KOPT-K1 (cell line): Measurements from ENCODE around the gene KAZN.

Experiments
- H3K27ac ChIP-seq: fragments of 200-600 bp; sonication (generic); 2 replicates; pipeline ENCODE4 v1.5.1; 2016; ENCODE audit warnings: antibody characterized with exemption, mild to moderate bottlenecking, low read depth, low read length; ENCODE audit not compliant: poor library complexity, severe bottlenecking
- H3K36me3 ChIP-seq: fragments of 200-600 bp; sonication (generic); 2 replicates; pipeline ENCODE4 v1.5.1; 2017; ENCODE audit warnings: antibody characterized with exemption, mild to moderate bottlenecking, low read length, moderate library complexity; ENCODE audit not compliant: insufficient read depth
- H3K9me3 ChIP-seq: fragments of 200-600 bp; sonication (generic); 2 replicates; pipeline ENCODE4 v1.5.1; 2017; ENCODE audit warnings: antibody characterized with exemption, low read length, mild to moderate bottlenecking; ENCODE audit not compliant: insufficient read depth, poor library complexity, severe bottlenecking

The KAZN gene

DNA sequence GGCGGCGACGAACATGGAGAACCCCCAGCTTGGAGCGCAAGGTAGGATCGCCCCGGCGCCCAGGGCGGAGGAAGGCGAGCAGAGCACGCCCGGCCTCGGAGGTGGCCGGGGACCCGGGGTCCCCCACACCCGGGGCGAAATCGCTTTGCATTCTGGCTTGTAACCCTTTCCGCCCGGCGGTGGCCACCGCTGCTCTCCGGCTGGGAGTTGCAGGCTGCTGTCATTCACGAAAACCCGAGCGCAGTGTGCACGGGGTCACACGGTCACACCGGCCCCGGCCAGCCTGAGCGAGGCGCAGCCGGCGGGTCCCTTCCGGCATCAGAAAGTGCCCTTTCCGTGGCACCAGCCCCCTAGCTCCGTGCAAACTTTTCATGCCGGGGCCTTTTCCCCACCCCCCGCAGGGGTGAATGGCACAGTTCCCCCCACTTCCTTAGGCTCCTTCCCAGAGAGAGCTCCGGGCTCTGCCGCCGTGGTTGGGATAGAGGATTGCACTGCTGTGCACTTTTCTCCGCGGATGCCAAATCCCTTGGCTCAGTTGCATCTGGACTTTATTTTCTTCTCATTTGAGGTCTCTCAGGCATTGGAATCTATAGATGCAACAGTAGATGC is 802 bp downstream of the KAZN start:
- Histone ChIP-seq H3K36me3 (no peaks in the 10 kb centered on the region), H3K9me3 (no peaks in the 10 kb centered on the region), H3K27ac (no peak overlapping the region)

DNA sequence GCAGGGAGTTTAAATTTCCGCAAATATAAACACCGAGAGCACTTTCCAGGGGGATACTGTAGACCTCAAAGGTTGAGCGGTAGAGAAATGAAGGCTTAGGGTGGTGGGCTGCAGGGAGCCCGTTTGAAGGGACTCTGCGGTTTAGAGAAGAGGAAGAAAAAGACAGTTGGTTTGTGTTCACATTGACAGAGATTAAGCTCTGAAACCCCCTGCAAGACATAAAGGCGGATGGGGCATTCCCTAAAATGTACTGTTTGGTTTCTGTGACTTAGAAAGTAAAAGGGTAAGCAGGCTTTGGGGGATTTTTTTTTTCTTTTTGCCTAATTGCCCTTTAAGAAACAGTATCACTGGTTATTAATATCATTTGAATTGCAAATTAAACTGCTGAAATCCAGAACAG is 1.3 kb downstream of the KAZN start:
- no peaks in the 10 kb centered on the region for H3K9me3 ChIP-seq
- H3K27ac ChIP-seq = no peak overlapping the region

DNA sequence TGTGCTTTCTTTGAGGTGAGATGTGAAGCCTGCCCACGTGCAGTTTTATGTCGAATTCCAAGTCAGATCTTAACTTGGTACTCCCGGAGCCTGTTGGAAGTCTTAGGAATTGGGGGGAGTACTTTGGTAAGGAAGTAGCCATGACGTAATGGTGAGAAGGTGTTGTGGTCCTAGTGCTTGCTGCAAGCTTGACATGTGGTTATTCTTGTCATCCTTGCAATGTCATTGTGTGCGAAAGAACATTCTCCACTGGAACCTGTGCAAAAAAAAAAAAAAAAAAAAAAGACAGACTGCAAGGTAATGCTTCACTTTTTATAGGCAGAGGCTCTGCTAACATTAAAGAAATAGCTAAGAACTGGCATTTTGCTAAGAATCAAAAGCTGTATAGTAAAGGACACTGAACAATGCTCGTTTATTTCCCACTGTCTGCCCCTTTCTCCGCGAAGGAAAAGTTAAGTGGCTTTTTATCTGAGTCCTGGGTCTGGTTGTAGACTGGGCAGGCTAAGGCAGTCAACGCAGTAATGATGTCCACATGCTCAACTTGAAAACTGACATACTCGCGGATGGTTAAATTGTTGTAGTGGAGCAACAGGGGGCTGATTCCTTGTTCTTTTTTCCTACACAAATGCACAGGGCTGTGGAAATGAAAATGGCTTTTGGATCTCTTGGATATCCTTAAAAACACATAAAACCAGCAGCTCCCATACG is 2.1 kb downstream of the KAZN start:
- Histone ChIP-seq H3K9me3 (no peaks in the 10 kb centered on the region), H3K36me3 (no peaks in the 10 kb centered on the region), H3K27ac (no peak overlapping the region)

More for the DNA sequence above, 1.3 kb downstream of the KAZN start:
- H3K36me3 ChIP-seq = no peaks in the 10 kb centered on the region

DNA sequence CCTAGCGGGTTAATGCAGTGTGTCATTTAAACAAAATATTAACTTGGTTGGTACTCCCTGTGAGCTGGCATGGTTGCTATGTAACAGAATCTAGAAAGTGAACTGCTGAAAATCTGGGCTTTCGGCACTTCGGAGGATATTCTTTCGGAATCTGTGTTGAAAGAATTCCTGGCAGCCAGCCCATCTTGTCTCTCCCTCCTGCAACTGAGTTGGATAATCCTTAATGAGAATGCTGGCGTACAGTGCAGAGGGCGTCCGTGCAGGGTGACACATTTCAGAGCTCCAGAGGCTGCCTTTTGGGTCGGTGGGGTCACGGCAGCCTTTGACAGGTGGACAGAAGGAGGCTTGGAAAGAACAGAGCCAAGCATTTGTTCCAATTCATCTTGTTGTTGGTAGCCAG is 3.7 kb downstream of the KAZN start:
- H3K36me3 ChIP-seq = no peaks in the 10 kb centered on the region

DNA sequence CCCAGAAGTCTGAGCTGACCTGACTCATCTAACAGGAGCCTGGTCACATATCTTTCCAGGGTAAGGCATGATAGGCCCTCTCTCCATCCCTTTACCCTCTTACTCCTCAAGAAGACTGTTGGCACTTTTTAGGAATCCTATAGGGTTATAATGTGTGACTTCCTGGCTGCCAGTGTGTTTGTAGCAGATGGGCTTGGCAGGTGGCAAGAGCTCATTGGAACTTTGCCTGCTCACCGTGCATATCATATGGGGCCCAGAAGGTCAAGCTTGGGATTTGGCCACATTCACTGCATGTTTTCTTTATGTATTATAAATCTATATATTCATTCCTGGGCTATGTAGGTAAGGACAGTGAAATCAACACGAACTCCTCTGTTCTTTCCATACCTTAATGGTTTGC is 5.2 kb downstream of the KAZN start:
- Histone ChIP-seq H3K9me3 (no peaks in the 10 kb centered on the region), H3K27ac (no peak overlapping the region), H3K36me3 (no peaks in the 10 kb centered on the region)

More for the DNA sequence above, 3.7 kb downstream of the KAZN start:
- no peak overlapping the region for H3K27ac ChIP-seq
- H3K9me3 ChIP-seq = no peaks in the 10 kb centered on the region

DNA sequence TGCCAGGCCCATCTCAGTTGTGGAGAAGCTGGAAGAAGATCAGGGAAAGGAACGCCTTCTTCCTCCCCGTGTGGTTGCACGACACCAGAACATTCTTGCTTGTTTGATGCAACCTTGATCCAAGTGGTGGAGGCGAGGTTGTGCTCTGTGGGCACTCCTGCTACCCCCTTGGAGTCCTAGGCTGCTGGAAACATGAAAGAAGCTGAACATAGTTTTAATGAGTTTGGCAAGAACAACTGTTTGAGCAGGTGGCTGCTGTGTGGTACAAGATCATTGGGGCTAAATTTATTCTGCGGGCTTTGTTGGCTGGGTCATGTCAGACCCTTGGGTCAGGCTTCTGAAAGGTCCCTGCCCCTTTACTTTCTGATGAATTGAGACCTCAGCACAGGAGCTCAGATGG is 5.9 kb downstream of the KAZN start:
- H3K27ac ChIP-seq = no peak overlapping the region
- H3K9me3 ChIP-seq = no peaks in the 10 kb centered on the region
- no peaks in the 10 kb centered on the region for H3K36me3 ChIP-seq

DNA sequence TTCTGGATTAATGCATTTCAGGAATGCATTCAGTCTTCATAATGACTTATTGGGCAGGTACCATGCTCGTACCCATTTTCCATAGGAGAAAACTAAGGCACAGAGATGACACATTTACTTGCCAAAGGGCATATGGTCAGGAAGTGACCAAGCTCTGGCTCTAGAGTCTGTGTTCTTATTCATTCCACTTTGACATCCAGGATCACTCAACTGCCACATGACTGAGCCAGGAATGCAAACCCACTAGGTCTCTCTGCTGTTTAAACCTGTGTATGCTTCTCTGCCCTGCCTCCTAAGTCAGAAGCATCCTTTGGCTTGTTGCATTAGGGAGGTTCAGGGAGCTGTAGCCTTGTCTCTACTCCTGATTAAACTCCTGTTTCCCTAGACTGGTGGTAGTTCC is 7.5 kb downstream of the KAZN start:
- H3K9me3 ChIP-seq = no peaks in the 10 kb centered on the region
- H3K27ac ChIP-seq = no peak overlapping the region
- no peaks in the 10 kb centered on the region for H3K36me3 ChIP-seq

DNA sequence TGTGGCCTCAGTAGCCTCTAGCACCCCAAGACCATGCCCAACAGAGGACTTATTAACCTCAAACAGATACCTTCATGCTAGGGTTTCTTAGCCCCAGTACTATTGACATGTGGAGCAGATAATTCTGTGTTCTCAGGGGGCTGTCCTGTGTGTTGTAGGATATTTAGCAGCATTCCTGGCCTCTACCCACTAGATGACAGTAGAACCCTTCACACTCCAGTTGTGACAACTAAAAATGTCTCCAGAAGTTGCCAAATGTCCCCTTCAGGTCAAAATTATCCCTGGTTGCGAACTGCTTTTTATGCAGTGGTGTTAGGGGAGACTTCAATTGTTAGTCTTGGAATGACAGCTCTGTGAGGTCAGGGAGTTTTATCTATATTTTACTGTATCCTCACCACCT is 8.1 kb downstream of the KAZN start:
- Histone ChIP-seq H3K9me3 (no peaks in the 10 kb centered on the region), H3K36me3 (no peaks in the 10 kb centered on the region), H3K27ac (no peak overlapping the region)

DNA sequence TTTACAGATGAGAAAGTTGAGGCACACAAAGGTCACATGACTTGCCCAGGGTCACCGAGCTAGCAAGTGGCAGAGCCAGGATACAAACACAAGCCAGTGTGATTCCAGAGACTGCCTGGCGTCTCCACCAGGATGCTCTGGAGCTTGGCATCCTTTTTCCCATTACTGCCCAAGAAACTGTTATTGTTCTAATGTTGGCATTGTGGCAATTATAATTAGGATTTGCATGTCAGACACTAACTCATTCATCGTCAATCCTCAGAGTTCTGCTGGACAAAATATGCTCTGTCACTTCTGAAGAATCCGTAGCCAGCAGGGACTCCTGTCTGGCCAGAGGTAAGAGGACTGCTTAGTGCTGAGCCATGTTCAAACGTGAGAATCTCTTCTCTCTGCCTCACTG is 8.8 kb downstream of the KAZN start:
- Histone ChIP-seq H3K36me3 (no peaks in the 10 kb centered on the region), H3K27ac (no peak overlapping the region), H3K9me3 (no peaks in the 10 kb centered on the region)

DNA sequence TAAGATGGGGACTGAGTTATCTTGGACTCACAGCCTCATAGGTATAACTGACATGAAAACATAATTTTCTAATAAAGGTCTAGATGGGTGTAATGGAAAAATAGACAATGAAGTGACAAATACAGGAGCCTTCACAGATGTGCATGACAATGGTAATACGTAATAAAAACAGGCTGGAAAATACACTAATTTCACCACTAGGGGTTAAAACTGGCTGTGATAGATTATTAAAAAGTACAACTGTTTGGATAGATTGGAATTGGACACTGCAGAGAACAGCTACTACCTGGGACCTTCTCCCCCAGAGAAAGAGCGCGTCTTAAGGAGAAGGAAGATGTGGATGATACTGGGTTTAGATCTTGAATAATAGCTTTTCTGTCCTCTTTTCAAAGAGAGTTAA is 9.8 kb downstream of the KAZN start:
- Histone ChIP-seq H3K36me3 (no peaks in the 10 kb centered on the region), H3K9me3 (no peaks in the 10 kb centered on the region), H3K27ac (no peak overlapping the region)

DNA sequence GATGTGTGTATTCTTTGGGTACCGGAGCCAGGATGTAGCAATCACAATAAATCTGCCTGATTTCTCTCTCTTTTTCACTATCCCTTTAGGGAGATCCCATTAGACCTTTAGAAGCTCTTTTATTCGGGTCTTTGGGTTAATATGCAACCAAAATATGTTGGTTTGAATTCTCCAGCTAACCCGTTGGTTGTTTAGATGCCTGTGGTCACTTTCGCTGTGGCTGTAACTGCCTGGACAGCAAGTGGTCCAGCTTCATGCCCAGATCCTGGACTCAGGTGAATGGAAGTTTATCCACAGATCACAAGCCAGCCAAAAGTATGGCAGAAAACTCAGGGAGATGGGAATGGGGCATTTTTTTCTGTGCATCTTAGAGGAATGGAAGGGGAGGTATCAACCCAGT is 12.3 kb downstream of the KAZN start:
- Histone ChIP-seq H3K9me3 (no peaks in the 10 kb centered on the region), H3K27ac (no peak overlapping the region), H3K36me3 (no peaks in the 10 kb centered on the region)

DNA sequence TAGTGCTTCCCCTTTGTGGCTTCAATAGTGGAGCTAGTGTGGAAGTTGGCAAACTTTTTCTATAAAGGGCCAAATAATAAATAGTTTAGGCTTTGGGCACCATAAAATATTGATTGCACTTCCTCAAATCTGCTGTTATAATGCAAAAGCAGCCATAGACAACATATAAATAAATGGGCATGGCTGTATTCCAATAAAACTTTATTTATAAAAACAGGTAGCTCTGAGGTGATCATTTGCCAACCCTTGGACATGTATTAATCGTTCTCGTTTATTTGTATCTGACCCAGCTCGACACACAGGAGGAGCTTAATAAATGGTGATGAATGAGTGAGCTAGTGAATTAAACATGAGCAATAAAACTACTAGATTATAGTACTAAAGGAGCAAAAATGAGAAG is 13.3 kb downstream of the KAZN start:
- H3K27ac ChIP-seq = no peak overlapping the region
- no peaks in the 10 kb centered on the region for H3K9me3 ChIP-seq
- H3K36me3 ChIP-seq = no peaks in the 10 kb centered on the region

DNA sequence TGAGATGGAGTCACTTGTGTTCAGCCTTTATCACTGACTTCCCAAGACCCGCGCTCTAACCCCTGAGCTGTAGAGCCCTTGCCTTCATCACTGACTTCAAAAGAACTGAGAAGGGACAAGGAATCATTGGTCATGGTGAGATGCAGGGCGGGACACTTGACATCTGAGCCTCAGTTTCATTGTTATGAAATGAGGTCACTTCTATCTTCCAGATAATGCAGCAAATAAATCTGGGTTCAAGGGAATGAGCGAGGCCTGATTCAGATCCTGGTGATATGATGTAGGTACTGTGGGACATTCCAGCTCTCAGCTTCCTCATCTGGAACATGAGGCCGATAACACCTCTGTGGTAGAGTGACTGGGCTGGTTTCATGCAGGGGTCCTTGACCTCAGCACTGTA is 13.8 kb downstream of the KAZN start:
- Histone ChIP-seq H3K9me3 (no peaks in the 10 kb centered on the region), H3K27ac (no peak overlapping the region), H3K36me3 (no peaks in the 10 kb centered on the region)

DNA sequence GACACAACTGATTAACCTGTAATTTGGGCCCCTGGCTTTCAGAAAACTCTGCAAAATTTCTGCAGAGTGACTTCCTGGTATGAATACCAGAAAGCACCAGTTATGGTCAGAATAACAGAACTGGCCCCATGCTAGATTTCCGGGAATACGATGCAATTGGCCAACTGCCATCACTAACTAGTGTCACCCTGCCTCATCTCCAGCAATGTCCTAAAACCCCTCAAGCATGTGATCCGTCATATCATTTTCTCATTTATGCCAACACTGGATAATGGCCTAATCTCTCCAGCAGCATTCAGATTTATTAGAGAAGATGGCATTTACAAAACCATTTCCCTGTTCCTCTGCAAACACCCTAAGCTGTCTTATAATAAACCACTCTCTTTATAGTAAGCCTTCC is 15.4 kb downstream of the KAZN start:
- Histone ChIP-seq H3K27ac (no peak overlapping the region), H3K36me3 (no peaks in the 10 kb centered on the region)

DNA sequence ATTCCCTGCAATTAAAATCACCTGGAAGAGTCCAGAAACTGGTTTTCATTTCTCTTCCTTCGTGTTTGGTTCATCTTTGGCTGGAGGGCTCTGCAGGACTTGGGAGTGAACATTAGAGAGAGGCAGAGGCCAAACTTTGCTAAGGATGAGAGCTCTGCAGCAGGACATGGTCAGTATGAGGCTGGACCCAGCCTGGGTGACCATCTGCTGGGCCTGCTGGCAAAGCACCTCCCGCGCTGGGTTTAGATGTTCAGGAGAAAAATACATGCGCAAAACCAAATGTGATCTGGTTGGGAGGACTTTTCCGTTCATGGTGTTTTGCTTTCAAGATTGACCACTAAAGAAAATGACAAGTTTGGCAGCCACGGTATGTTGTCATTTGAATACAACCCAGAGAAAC is 15.9 kb downstream of the KAZN start:
- Histone ChIP-seq H3K27ac (no peak overlapping the region), H3K36me3 (no peaks in the 10 kb centered on the region), H3K9me3 (peaks cover 3% of the 10 kb centered on the region)

More for the DNA sequence above, 15.4 kb downstream of the KAZN start:
- H3K9me3 ChIP-seq = peaks cover 3% of the 10 kb centered on the region

DNA sequence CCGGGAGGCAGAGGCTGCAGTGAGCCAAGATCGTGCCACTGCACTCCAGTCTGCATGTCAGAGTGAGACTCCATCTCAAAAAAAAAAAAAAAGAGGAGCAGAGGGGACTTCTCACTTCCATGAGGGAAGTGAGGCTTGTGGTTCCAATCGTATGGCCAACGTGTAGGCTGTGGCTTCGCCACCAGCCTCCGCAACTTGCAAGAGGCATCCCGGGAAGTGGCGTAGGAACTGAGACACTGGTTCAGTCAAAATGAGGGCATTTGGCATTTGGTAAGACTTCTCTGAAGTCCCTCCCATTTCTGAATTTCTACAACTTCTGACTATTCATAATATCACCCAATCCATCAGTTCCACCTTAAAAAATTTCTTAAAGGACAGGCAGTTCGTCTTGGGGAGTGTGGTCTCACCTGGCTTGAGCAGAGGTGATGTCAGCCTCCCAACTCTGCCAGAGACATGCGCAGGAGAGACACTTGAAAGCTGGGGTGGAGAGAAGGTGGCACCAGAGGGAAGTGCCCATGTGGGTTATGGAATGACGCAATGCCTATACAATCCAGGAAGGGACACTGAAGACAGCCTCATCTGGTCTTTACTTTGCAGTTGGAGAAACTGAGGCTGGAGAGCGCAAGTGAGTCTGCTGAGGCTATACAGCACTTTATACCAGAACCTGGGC is 17.2 kb downstream of the KAZN start:
- Histone ChIP-seq H3K36me3 (no peaks in the 10 kb centered on the region), H3K27ac (no peak overlapping the region), H3K9me3 (peaks cover 3% of the 10 kb centered on the region)
